Keratinocyte (primary cell): ENCODE measurements around the gene PGA4. TPM values are rescaled to one million over a fixed set of nuclear protein-coding genes. Genes with fewer than 3 reads are reported as not detected.

ENCODE experiments used
- DNase-seq: peaks from one replicate; pipeline ENCODE4 v3.0.0-alpha.2; 2011; ENCODE audit warnings: low read depth, missing footprints, low spot score
- FAIRE-seq: peaks from 2 replicates; lab custom pipeline; 2011; peaks lifted over from hg19 to GRCh38; lab: Jason Lieb, UNC
- H2AFZ ChIP-seq: 2 replicates; pipeline ENCODE4 v1.6.0; 2012; ENCODE audit warnings: low read length, control low read depth, inconsistent platforms; ENCODE audit not compliant: control insufficient read depth
- H3K27ac ChIP-seq: 2 replicates; pipeline ENCODE4 v1.5.1; 2011; ENCODE audit warnings: low read length; ENCODE audit not compliant: control insufficient read depth, insufficient read depth
- H3K27me3 ChIP-seq: 3 replicates; pipeline ENCODE4 v1.6.0; 2011; ENCODE audit warnings: low read length; ENCODE audit not compliant: control insufficient read depth, insufficient read depth; ENCODE audit errors: extremely low read depth
- H3K36me3 ChIP-seq, 2 experiments: 2 replicates in 1 of 2; 3 replicates in 1 of 2; pipeline ENCODE4 v1.5.1; 2011; ENCODE audit warnings: low read length in 2 of 2, mild to moderate bottlenecking in 1 of 2; ENCODE audit not compliant: control insufficient read depth in 2 of 2, insufficient read depth in 2 of 2; ENCODE audit errors: extremely low read depth in 1 of 2
- H3K4me1 ChIP-seq: 3 replicates; pipeline ENCODE4 v1.5.1; 2011; ENCODE audit warnings: low read length; ENCODE audit not compliant: control insufficient read depth, insufficient read depth; ENCODE audit errors: extremely low read depth
- H3K4me2 ChIP-seq: 3 replicates; pipeline ENCODE4 v1.6.0; 2011; ENCODE audit warnings: low read depth, low read length; ENCODE audit not compliant: control insufficient read depth, insufficient read depth; ENCODE audit errors: extremely low read depth
- H3K4me3 ChIP-seq, 3 experiments: fragments of 200-600 bp in 1 of 3; sonication (generic) in 1 of 3; 2 replicates in 2 of 3; 3 replicates in 1 of 3; pipeline ENCODE4 v1.5.1; 2011 to 2016; ENCODE audit warnings: low read length in 3 of 3, mild to moderate bottlenecking in 3 of 3, control low read depth in 2 of 3, inconsistent platforms in 1 of 3, low read depth in 1 of 3, mixed read lengths in 1 of 3, mixed run types in 1 of 3, moderate library complexity in 1 of 3; ENCODE audit not compliant: control insufficient read depth in 2 of 3, insufficient read depth in 2 of 3; ENCODE audit errors: extremely low read depth in 1 of 3
- H3K79me2 ChIP-seq: 2 replicates; pipeline ENCODE4 v1.6.0; 2012; ENCODE audit warnings: low read length; ENCODE audit not compliant: control insufficient read depth, insufficient read depth
- H3K9ac ChIP-seq: 3 replicates; pipeline ENCODE4 v1.6.0; 2011; ENCODE audit warnings: low read length; ENCODE audit not compliant: control insufficient read depth, insufficient read depth; ENCODE audit errors: extremely low read depth
- H3K9me1 ChIP-seq: 3 replicates; pipeline ENCODE4 v1.6.0; 2011; ENCODE audit warnings: low read length; ENCODE audit not compliant: control insufficient read depth, insufficient read depth; ENCODE audit errors: extremely low read depth
- H3K9me3 ChIP-seq: 2 replicates; pipeline ENCODE4 v1.5.1; 2012; ENCODE audit warnings: low read depth, low read length; ENCODE audit not compliant: control insufficient read depth
- H4K20me1 ChIP-seq: 3 replicates; pipeline ENCODE4 v1.6.0; 2011; ENCODE audit warnings: low read length; ENCODE audit not compliant: control insufficient read depth, insufficient read depth; ENCODE audit errors: extremely low read depth
- EZH2 ChIP-seq: IDR thresholded peaks from one replicate; pipeline ENCODE4 v1.6.1; 2012; ENCODE audit warnings: inconsistent platforms, mild to moderate bottlenecking, low read length, moderate library complexity
- dilution Hi-C: fragments of 300-500 bp; cut with MboI; formaldehyde crosslinking; loops from one replicate; pipeline ENCODE4 v1.7.0; 2020; ENCODE audit warnings: low sequenced_read_pairs; ENCODE audit not compliant: extremely low pct_ligation_motif_present
- polyA plus RNA-seq, 5 experiments: library from polyadenylated mRNA; depleted of rRNA in 3 of 5; stranded (reverse) in 3 of 5; stranded (forward) in 1 of 5; unstranded in 1 of 5; fragments of >200 nt; gene quantifications; 1 replicate in 1 of 5; 2 replicates in 3 of 5; 3 replicates in 1 of 5; pipeline versions ENCODE4 v1.2.1 to v1.2.3, GENCODE V29; 2011 to 2012; ENCODE audit warnings: missing spikeins in 2 of 5, low read depth in 1 of 5, low replicate concordance in 1 of 5
- TF ChIP-seq, protein P1 (sequence below), 3 experiments: IDR thresholded peaks in 1 of 3; conservative IDR thresholded peaks in 1 of 3; optimal IDR thresholded peaks in 1 of 3; 2 replicates in 2 of 3; 3 replicates in 1 of 3; pipeline versions ENCODE3 to v1.5.1; 2011; ENCODE audit warnings: low read length in 3 of 3, mild to moderate bottlenecking in 3 of 3, moderate library complexity in 2 of 3, control low read depth in 1 of 3, inconsistent platforms in 1 of 3; ENCODE audit not compliant: insufficient read depth in 2 of 3; ENCODE audit errors: extremely low read depth in 1 of 3

PGA4 gene
- polyA plus RNA-seq, 1 donor (not counting 4 experiments of a cell fraction or from before 2014, with no cell fraction given) = not detected

DNA sequence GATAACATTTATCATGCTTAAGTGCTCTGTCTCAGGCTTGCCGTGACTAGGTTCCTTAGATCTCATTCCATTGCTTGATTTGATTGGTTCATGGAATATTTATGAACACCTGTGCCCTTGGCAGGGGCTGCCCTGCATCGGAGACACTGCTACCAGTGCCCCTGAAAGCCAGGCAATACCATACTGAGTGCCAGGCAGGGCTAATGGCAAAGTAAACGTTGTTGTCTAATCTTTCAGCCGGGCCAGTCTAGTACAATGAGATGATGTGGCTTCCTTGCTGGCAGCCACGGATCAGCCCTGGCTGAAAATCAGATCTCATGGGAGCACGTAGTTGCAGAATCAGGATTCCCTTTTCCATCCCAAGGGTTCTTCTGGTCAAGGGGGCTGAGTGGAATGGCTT, 23.8 kb upstream of the PGA4 start:
- H3K27ac ChIP-seq = no peak overlapping the region
- dilution Hi-C loops = no loop called here
- H3K9me1 ChIP-seq = no peaks in the 10 kb centered on the region
- H3K4me1 ChIP-seq = no peaks in the 10 kb centered on the region
- FAIRE-seq = no peak
- no peak overlapping the region for H3K4me3 ChIP-seq
- H3K79me2 ChIP-seq = no peaks in the 10 kb centered on the region
- no peak overlapping the region for H2AFZ ChIP-seq
- no peak for DNase-seq
- H3K9me3 ChIP-seq = no peaks in the 10 kb centered on the region
- TF ChIP-seq, protein P1, sequence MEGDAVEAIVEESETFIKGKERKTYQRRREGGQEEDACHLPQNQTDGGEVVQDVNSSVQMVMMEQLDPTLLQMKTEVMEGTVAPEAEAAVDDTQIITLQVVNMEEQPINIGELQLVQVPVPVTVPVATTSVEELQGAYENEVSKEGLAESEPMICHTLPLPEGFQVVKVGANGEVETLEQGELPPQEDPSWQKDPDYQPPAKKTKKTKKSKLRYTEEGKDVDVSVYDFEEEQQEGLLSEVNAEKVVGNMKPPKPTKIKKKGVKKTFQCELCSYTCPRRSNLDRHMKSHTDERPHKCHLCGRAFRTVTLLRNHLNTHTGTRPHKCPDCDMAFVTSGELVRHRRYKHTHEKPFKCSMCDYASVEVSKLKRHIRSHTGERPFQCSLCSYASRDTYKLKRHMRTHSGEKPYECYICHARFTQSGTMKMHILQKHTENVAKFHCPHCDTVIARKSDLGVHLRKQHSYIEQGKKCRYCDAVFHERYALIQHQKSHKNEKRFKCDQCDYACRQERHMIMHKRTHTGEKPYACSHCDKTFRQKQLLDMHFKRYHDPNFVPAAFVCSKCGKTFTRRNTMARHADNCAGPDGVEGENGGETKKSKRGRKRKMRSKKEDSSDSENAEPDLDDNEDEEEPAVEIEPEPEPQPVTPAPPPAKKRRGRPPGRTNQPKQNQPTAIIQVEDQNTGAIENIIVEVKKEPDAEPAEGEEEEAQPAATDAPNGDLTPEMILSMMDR (optimal IDR thresholded peaks at IDR 0.05 in 1 of 3, IDR thresholded peaks at IDR 0.05 in 1 of 3, conservative IDR thresholded peaks at IDR 0.05 in 1 of 3; ENCODE audit: extremely low read depth in 1 of 3, insufficient read depth in 2 of 3, low read length in 3 of 3) = no peak
- no peak for TF ChIP-seq EZH2
- no peaks in the 10 kb centered on the region for H4K20me1 ChIP-seq
- H3K4me2 ChIP-seq = no peak overlapping the region
- no peak overlapping the region for H3K9ac ChIP-seq
- no peaks in the 10 kb centered on the region for H3K36me3 ChIP-seq
- peaks cover 14% of the 10 kb centered on the region for H3K27me3 ChIP-seq

DNA sequence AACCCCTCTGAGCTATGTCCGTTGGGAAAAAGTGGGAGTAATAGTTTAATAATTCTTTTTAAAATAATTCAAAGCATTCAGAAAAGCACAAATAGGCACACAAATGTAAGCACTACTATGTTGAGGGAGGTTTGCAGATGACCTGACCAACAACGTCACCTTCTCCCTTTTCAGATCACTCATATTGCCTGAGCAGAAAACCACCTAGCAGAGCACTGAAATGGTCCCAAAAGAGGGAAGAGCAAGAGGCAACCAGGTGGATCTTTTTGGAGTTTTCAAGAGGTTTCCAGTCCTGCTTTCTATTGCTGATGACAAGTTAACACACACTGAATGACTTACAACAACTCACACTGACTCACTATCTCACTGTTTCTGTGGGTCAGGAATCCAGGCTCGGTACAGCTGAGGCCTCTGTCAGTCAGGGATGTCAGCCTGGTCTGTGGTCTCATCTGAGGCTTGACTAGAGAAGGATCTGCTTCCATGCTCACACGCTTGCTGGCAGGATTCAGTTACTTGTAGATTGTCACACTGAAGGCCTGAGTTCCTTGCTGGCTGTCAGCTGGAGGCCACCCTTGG, 23.1 kb upstream of the PGA4 start:
- Histone ChIP-seq H3K4me1 (no peaks in the 10 kb centered on the region), H4K20me1 (no peaks in the 10 kb centered on the region), H3K4me2 (no peak overlapping the region), H3K79me2 (no peaks in the 10 kb centered on the region), H3K27ac (no peak overlapping the region), H3K4me3 (no peak overlapping the region), H3K9ac (no peak overlapping the region), H3K27me3 (peaks cover 10% of the 10 kb centered on the region), H3K9me1 (no peaks in the 10 kb centered on the region), H3K9me3 (no peaks in the 10 kb centered on the region), H2AFZ (no peak overlapping the region), H3K36me3 (no peaks in the 10 kb centered on the region)
- no peak for TF ChIP-seq EZH2
- TF ChIP-seq, protein P1 (optimal IDR thresholded peaks at IDR 0.05 in 1 of 3, IDR thresholded peaks at IDR 0.05 in 1 of 3, conservative IDR thresholded peaks at IDR 0.05 in 1 of 3; ENCODE audit: extremely low read depth in 1 of 3, insufficient read depth in 2 of 3, low read length in 3 of 3) = no peak
- FAIRE-seq (no peak), DNase-seq (no peak)
- dilution Hi-C loops = no loop called here
